GM18499 (cell line): ENCODE data around the gene GRIK3.
"Not testable (repeated sequence)": the region's sequence is repeated elsewhere in the genome, so short reads cannot be mapped to it uniquely, and the experiment has no call there.

Experiments
- ATAC-seq: cut with Tn5 transposase; IDR thresholded peaks from one replicate; pipeline ENCODE4 v1.9.1; 2021; ENCODE audit warnings: moderate number of reproducible peaks; ENCODE audit not compliant: insufficient read depth, unreplicated experiment

Gene GRIK3

DNA sequence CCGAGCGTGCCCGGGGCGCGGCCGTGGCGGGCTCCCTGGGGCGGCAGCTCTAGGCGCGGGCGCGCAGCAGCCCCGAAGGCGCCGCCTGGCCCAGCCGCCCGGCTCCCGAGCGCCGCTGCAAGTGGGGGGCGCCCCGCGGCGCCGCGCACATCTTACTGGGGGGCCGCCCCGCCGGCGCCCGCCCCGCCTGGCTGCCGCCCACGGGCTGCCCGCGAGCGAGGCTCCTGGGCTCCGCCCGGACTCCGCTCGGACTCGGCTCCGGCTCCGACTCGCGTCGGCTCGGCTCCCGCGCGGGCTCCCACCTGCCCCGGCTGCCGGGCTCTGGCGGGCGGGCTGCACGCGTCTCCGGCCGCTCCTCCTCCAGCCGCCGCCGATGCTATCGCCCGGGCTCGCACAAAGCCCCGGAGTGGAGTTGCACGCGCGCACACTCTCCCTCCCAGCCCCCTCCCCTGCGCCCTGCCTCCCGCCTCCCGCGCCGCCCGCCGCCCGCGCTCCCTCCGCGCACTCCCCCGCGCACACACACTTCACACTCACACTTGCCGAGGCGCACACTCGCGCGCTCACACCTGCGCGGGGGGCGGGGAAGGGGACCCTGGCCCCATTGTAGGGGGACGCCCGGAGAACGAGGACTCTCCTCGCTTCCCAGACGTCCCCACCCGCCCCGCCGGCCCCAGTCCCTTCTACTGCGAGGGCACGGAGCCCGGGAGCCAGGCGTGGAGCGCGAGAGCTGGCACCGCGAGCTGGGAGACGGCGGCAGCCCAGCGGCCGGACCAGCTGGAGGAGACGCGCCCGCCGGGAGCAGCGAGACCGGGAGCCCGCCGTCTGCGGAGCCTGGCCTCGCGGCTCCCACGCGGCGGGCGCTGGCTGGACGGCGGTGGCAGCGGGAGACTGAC, at the start of gene GRIK3:
GRIK3 (minus strand) TSS at position 395 of the 893 bp plus-strand sequence. CDS start 407 bp downstream, outside the sequence.
- ATAC-seq: no peak

DNA sequence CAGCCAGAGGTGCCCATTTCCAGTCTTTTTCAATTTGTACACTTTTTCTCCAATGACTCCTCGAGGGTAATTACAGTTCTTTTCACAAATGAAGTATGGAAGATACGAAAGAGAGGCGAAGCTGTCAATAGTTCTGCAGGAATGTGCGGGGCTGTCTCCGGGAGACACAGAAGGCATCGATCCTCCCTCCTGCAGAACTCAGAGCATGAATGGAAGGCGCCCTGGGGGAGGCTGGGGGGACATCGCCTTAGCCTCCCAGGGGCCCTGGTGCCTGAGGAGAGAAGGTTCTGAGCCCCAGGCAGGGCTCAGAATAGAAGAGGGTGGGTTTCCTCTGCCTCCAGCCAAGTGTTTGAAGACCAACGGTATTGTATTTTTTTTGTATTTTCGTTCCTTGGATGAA, 49.7 kb upstream of the GRIK3 start:
- ATAC-seq: no peak

DNA sequence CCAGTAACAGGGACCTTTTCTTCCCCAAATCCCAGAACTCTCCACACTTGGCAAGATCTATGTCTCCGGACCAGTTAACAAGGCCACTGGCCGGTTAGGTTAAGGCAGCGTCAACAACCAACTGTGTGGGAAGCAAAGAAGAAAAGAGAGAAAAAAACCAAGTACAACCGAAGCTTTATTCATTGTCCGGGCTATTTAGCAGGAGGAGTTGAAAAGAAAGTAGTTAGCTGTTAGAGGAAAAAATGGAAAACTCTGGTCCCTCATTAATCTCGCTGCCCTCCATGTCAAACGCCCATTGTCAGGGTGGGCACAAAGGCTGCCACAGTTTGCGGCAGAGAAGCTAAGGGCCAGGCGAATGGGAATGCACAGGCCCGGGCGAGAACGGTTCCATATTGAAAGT, 49.3 kb upstream of the GRIK3 start:
- ATAC-seq: no peak

DNA sequence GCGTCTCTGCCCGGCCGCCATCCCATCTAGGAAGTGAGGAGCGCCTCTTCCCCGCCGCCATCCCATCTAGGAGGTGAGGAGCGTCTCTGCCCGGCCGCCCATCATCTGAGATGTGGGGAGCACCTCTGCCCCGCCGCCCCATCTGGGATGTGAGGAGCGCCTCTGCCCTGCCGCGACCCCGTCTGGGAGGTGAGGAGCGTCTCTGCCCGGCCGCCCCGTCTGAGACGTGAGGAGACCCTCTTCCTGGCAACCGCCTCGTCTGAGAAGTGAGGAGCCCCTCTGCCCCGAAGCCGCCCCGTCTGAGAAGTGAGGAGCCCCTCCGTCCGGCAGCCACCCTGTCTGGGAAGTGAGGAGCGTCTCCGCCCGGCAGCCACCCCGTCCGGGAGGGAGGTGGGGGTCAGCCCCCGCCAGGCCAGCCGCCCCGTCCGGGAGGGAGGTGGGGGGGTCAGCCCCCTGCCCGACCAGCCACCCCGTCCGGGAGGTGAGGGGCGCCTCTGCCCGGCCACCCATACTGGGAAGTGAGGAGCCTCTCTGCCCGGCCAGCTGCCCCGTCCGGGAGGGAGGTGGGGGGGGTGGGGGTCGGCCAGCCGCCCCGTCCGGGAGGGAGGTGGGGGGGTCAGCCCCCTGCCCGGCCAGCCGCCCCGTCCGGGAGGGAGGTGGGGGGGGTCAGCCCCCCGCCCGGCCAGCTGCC, 46.1 kb upstream of the GRIK3 start:
- ATAC-seq: not testable (repeated sequence)

DNA sequence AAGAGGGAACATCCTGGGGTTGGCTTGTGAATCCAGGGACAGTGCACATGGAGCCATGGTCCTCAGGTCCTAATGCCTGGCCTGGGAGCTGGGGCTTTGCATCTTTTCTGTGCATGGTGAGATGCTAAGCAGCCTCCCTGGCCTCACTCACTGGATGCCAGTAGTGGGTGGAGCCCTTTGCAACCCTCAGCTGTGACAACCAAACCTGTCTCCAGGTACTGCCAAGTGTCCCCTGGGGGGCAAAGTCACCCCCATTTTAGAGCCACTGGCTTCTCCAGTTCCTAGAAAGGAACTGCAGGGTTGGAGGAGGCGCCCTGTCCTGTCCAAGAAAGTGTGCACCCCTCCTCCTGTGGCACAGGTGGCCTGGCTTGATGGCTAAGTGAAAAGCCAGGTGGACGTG, 44.6 kb upstream of the GRIK3 start:
- no peak for ATAC-seq

DNA sequence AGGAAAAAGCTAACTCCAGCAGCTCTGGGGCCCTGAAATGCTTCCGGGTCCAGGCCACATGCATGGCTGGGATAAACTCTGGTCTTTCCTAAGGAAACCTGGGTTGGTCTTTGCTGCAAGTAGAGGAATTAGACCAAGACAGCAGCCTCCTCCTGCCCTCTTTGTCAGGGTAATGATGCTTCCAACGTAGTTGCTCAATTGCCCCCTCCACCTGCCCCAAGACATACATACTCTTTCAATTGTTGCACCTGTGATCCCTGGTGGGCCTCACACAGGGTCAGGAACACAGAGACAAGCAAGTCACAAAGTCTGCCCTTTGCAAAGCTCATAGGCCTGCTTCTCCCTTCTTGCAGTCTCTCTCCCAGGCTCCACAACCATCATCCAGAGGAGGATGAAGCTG, 41.9 kb upstream of the GRIK3 start:
- no peak for ATAC-seq

DNA sequence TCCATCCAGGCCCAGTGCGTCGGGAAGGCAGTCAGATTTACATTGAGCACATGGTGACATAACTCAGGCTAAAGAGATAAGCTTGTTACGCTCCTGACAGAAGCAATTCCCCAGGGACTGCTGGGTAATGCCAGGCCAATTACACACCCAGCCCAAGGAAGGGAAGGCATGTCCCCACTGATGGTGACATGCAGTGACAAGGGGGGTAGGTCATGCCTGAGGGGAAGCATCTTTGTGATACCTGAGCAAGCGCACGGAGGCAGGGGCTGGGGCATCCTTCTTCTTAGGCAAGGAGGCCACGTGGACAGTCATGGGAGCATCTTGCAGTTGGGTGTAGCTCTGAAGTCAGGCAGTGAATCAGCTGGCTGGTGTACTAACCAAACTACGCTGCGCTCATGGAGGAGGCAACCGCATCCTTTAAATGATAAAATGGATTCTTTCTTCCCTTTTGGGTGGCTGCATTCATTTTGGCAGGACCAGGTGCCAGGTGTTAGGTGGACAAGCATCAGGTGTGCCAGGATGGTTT, 39.6 kb upstream of the GRIK3 start:
- ATAC-seq: no peak

DNA sequence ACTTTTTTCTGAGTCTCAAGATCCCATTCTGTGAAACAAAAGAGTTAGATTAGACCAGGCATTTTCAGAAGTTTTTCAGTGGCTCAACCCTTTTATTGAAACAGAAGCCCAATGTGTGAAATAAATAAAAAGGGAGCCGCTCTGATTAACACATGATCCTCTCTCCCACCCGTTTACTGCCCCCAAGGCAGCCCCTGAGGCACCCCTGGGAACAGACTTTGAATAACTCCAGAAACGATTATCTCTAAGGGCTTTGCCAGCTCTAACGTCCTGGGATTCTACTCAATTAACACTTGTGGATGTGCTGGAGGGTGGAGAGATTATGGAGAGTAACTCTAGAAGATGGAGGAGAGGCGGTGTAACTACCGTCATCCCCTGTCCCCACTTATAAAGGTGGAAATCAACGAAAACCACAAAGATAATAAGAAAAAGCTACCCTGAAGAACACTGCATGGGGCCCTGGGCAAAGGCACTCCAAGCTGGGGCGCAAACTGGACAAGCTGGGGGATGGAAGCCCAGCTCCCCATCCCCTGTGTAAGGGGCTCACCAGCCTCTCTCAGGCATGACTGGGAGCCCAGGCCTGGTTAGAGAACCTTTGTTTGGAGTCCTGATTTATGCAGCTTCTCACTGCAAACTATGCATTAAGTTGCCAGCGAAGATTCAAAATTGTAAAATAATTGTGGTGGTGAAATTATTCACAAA, 39.0 kb upstream of the GRIK3 start:
- no peak for ATAC-seq

DNA sequence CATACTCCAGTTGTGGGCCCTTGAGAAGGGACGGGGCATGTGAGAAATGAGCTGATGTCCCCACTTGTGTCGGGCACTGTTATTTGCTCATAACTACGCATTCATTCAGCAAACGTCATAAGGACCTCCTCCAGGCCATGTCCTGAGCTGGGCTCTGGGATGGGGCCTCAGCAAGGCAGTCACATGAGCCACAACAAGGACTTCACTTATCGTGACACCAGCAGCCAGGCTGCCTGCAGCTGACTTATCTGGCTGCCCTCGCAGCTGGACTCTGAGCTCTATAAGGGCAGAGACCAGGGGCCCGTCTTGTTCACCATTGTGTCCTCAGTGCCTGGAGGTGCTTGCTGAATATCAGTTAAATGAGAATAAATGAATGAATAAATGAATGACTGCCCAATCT, 37.5 kb upstream of the GRIK3 start:
- ATAC-seq: no peak

DNA sequence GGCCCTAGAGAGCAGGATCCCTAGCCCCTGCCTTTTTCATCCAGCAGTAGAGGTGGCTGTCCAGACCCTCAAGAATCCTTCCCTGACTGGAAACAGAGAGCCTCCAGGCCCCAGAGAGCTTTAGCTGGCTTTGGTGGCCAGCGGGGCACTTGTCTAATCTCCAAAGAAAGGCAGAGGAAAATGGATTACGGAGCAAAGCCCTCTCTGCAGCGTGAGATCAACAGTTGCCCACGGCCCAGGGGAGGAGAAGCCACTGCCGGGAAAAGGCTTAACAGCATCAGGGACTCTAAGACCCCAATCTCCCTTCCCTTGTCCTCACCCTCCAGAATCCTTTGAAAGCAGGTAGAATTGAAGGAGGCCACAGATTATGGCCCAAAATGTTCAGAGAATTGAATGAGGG, 35.8 kb upstream of the GRIK3 start:
- no peak for ATAC-seq

DNA sequence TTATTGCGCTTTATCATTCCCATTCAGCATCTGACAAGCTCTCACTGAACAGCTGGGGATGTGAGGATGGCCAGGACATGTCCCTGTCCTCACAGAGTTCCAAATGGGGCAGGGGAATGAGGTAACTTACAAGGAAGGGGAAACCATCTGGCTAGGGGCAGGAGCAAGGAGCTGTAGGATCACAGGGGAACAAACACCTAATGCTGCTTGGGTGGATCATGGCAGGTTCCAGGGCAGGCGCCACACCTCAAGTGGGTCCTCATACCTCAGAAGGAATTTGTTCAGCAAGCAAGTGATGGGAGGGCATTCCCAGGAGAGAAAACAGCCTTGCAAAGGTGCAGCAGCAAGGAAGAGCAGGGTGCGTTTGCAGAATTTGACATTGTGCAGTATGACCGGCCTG, 35.1 kb upstream of the GRIK3 start:
- ATAC-seq: no peak

DNA sequence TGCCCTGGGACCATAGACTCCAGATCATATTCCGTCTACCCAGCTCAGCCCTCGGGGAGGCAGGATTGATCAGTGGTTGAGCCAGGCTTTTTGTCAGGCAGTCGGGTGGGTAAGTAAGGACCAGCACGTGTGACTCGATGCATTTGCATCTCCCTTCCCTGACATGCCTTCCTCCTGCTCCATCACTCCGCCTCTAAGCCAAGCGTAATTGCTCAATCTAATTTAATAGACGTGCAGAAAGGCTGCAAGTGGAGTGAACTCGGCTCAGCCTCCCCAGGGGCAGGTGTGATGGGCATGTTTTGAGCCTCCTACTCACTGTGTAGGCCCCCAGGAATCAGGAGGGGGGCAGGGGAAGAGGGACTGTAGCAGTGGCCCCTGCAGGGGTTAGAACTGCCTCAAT, 34.6 kb upstream of the GRIK3 start:
- ATAC-seq: no peak

DNA sequence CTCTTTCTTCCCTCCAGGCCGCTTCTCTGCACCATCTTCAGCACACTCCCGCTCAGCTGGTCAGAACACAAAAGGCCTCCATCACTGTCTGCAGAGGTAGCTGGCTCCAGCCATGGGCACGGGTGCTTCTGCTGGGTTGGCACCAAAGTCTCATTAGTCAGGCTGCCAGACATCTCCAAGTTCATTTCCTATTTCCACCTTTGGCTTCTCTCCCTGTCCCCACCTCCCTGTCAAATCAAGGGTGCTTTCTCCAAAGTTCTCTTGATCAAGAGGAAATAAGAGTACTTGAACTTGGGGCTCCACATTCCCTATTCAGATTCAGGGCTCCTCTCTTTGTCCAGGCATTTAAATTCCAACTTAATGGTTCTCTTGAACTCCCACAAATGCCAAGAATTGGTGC, 33.9 kb upstream of the GRIK3 start:
- ATAC-seq: no peak

DNA sequence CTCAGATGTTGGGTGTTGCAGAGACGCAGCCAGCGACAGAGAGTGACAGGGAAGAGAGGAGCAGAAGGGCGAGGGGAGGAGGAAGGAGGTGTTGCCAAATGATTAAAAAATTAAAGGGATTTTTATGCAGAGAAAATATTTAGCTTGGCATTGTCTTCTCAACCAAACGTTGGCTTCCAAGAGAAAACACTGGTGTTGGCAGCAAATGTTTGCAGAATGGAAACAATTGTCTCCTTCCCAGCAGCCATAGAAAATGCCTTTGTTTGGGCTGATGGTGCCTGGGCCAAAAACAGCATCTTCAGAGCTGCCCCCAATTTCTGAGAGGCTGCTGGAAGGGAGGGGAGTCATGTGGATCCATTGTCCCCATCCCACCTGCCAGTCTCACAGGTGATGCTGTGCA, 29.7 kb upstream of the GRIK3 start:
- no peak for ATAC-seq

DNA sequence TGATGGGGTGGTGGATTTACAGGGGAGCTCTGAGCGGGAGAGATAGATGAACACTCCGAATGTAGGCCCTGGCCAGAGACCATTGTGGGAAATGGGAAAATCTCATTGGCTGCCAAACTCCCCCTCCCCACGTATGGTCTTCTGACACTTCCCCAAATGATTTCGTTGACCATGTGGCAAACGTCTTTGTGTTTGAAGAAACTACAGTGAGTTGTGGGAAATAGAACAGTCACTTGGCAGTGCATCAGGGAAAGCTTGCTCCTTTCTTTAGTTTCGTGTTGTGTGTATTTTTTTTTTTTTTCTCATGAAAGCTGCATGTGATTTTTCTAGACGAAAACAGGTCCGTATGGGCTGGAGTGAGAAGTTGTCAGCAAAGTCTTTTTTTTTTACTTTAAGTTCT, 25.0 kb upstream of the GRIK3 start:
- no peak for ATAC-seq

DNA sequence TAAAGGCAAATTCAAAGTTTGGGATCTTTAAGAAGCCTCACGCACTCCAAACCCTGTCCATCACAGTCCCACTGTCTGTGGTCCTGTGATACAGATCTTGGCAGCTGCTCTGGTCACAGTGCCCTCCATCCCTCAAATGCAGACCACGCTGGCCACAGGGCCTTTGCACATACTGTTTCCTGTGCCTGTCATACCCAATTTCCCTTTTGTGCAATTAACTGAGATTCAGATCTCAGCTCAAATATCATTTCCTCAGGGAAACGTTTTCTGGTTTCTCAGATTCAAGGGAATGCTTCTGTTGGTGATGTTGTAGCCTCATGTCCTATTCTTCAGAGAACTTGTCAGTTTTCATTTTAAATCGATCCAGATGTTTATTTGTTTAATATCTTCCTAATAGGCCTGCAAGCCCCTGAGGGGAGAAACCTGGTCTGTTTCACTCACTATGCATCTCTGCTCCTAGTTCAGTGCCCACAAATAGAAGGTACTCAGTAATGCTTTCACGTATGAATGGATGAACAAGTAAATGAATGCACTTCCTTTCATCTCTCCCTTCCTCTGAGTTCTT, 24.2 kb upstream of the GRIK3 start:
- ATAC-seq: no peak

DNA sequence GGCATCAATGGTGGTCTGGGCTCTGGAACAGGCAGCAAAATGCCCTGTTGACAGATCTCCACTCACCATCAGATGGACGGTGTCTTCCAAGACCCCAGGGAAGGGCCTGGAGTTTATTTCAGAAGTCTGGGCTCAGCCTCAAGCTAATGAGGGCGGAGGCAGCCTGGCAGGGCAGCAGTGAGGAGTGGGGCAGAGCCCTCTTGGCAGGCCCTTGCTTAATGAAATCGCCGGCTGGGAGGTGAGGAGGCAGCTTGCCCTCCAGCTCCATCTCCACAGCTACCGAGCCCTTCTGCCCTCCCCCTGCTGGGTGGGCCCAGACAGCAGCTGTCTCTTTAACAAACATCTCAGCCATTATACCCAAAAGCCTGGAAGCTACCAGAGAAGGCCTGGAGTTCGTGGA, 22.0 kb upstream of the GRIK3 start:
- ATAC-seq: no peak

DNA sequence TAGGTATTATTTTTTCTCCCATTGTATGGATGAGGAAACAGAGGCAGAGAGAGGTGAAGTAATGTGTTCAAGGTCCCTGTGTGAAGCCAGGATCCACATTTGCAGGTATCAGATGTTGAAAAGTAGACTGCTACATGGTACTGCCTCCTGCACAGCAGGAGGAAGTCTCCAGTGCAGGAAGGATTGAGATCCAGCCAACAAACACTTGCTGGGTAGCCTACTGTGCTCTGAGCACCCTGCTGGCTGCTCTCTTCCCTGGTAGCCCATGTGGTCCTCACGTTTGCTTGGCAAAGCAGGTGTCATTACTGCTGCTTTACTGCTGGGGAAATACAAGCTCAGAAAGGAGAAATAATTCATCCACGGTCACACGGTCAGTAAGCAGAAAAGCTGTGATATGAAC, 21.3 kb upstream of the GRIK3 start:
- ATAC-seq: no peak

DNA sequence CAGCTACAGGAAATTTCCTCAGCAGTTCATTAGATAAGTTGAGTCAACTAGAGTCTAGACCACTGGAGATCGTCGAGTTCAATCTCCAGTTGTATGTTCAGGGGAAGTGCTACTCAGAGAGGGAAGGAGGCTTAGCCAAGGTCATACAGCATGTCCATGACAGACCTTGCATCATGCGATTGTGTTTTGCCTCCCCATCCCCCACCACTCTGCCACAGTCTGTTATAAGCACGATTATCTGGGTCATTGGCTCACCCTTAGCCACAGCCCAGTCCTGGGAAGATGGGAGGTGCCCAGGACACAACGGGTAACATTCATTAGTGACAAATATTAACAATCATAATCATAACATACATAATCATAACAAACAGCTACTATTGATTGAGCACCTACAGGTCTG, 18.9 kb upstream of the GRIK3 start:
- ATAC-seq: no peak

DNA sequence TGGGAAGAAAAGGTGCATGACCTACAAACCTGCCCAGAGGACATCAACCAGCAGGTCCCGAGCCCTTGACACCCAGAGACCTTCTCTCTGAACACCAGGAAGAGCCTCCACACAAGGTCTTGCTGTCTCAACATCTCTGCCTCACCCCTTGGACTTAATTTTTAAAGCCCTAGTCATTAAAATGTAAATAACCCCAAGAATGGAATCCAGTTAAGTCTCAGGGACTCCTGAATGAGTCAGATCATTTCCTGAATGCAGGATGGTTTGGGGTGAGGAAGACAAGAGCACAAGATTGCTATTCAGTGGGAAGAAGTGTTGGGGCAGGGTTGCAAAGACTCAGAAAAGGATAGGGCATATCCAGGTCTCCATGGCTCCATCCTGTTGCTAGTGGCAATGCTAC, 17.8 kb upstream of the GRIK3 start:
- no peak for ATAC-seq

DNA sequence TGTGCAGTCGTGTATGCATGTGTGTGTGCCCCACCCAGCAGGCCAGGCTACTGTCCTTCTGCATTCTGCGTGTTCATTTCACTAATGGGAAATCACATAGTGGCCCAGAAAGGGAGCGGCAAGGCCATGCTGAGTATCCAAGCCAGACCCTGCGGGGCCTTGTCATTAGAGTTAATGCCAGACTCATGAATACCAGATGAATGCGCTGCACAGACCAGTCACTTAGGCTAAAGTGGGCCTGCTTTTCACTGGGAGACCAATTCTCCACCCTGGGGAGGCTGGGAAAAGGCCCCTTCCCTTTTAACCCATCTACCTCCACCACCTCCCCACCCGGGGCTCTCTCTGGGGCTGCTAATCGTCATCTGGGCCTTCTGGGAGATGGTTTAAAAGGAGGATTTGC, 17.0 kb upstream of the GRIK3 start:
- no peak for ATAC-seq
